AG09309 (cell line): ENCODE measurements around the gene ANAPC5.

Source experiments
- DNase-seq: peaks from one replicate; pipeline ENCODE4 v3.0.0-alpha.2; 2010; ENCODE audit warnings: low read depth
- H3K4me3 ChIP-seq: 2 replicates; pipeline ENCODE4 v1.5.1; 2011; ENCODE audit warnings: mild to moderate bottlenecking, low read depth, low read length, moderate library complexity; ENCODE audit not compliant: control insufficient read depth
- TF ChIP-seq, protein P1 (sequence below): IDR thresholded peaks from 2 replicates; pipeline ENCODE4 v1.5.1; 2011; ENCODE audit warnings: mild to moderate bottlenecking, low read depth, low read length, inconsistent platforms; ENCODE audit not compliant: insufficient read depth, control insufficient read depth; ENCODE audit errors: missing control alignments

ANAPC5 gene

DNA sequence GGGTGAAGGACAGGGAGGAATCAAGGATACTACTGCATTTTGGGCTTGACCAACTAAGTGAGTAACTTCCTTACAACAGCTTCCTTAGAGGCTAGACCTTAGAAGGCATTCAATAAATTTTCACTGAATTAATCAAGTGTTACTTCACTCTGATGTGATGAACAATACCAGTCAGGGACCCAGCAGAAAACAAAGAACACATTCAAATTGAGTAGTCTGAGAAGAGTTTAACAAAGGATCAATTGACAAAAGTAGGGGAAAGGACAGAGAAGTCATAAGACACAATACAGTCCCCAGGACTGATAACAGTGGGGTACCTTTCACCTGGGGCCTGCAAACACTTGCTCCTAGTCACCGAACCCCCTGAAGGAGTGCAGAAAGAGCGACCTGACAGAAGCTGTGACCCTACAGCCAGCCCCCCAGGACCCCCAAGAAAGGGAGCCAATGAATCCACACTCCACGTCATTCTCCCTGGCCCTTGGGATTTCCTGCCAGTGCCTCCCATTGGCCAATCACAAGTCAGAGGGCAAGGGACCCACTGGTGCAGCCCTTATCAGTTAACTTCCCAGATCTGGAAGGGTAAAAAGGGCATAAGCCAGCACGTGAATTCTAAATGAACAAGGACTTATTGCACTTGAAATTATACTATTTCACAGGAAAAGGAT lies 6.9 kb downstream of the ANAPC5 start:
- TF ChIP-seq, protein P1, sequence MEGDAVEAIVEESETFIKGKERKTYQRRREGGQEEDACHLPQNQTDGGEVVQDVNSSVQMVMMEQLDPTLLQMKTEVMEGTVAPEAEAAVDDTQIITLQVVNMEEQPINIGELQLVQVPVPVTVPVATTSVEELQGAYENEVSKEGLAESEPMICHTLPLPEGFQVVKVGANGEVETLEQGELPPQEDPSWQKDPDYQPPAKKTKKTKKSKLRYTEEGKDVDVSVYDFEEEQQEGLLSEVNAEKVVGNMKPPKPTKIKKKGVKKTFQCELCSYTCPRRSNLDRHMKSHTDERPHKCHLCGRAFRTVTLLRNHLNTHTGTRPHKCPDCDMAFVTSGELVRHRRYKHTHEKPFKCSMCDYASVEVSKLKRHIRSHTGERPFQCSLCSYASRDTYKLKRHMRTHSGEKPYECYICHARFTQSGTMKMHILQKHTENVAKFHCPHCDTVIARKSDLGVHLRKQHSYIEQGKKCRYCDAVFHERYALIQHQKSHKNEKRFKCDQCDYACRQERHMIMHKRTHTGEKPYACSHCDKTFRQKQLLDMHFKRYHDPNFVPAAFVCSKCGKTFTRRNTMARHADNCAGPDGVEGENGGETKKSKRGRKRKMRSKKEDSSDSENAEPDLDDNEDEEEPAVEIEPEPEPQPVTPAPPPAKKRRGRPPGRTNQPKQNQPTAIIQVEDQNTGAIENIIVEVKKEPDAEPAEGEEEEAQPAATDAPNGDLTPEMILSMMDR, result no peak
- H3K4me3 ChIP-seq, result no peak overlapping the region
- no peak for DNase-seq

DNA sequence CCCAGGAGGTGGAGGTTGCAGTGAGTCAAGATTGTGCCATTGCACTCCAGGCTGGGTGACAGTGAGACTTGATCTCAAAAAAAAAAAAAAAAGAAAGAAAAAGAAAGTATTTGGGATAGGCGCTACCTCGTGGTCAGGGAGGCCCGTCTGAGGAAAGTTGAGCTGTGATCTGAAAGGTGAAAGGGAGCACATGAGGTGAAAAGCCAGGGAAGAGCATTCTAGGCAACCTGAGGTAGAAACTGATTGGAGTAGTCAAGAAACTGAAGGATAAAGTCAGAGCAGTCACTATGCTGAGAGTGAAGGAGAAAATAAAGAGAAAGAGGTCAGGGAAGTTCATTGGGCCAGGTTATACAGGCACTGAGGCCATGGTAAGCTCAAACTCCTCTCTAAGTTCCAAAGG lies 7.7 kb downstream of the ANAPC5 start:
- TF ChIP-seq, protein P1, result no peak

DNA sequence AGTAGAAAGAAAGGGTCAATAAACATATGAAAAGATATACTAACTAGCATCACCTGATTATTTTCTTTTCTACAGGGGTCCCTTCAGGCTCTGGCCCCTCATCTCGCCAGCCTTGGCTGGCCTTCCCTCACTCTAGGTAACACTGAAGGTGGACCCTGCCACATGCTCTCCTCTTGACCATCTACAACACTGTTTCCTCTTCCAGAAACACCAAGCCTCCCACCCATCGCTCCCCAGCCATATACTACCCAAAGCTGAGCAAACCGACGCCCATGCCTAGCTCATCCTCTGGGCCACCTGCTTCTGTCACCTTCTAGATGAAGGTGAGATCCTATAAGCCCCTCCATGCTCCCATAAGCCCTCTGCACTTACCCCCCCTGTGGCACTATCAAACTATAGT lies 14.8 kb downstream of the ANAPC5 start:
- TF ChIP-seq, protein P1, result no peak
- H3K4me3 ChIP-seq, result no peak overlapping the region
- DNase-seq, result no peak

More for the DNA sequence above, 7.7 kb downstream of the ANAPC5 start:
- no peak for DNase-seq
- H3K4me3 ChIP-seq, result no peak overlapping the region

DNA sequence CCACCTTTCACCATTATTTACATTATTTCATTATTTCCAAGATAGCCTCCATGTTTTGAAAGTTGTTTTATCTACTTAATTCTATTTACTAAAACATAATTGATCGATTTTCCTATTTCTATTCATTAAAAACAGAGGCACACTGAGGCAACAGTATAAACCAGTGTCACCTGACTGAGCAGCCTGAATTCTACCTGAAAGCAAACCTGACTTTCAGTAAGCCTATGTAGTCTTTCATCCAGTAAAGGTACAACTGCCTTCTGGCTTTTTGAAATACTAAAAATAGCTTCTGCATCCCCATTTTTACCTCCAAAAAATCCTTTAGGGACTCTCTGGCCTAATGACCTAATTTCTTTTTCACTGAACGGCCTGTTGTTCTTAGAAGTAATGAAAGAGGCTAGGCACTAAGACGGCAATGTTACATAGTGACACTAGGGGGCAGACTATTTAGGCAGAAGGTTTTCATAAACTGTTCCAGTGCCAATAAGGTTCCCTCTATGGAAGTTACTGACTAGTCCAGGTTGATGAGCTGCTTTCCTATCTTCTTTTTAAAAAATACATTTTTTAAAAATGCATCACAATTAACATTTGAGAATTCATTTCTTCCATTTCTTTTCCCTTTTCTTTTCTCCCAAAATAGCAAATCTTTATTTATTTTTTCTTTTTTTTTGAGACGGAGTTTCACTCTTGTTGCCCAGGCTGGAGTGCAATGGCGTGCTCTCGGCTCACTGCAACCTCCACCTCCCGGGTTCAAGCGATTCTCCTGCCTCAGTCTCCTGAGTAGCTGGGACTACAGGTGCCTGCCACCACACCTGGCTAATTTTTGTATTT lies 17.5 kb downstream of the ANAPC5 start:
- TF ChIP-seq, protein P1, result peak; percentile 84
- DNase-seq, result peak; percentile 47
- H3K4me3 ChIP-seq, result no peak overlapping the region

DNA sequence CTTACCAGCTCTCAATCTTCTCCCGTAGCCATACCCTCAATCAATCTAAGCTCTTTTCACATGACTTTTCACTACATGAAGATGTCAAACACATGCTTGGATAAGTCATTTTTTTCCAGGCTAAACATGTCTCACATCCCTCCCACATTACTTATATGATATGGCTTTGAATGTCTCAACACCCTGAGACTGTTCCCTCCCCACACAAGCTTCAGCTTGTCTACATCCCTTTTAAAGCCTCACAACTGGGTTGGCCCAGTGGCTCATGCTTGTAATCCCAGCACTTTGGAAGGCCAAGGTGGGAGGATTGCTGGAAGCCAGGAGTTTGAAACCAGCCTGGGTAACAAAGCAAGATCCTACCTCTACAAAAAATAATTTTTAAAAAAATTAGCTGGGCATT lies 18.5 kb downstream of the ANAPC5 start:
- TF ChIP-seq, protein P1, result no peak
- no peak for DNase-seq
- no peak overlapping the region for H3K4me3 ChIP-seq

DNA sequence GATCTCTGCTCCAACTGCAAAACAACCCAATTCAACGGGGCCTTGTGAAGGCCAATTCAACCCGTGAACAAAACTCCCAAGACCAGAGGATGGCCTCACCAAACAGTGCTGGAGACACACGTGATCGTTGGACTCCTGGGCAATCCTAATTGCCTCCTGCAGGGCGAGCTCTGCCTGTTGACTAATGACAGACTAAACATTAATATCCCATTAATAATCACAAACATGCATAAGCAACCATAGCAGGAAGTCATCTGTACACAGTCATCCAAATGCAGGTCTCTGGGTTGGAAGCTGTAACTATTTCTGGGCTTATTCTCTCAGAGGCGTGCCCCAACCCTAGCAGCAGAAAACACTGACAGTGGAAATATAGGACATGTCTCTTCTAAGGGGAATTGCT lies 21.0 kb downstream of the ANAPC5 start:
- DNase-seq, result no peak
- TF ChIP-seq, protein P1, result no peak
- no peak overlapping the region for H3K4me3 ChIP-seq
